Esophagus muscularis mucosa (tissue), 2 donors: ENCODE measurements around the gene NAV2.

Experiments used
- EP300 ChIP-seq: sonication (generic); formaldehyde crosslinking; IDR thresholded peaks from one replicate; pipeline ENCODE4 v1.6.1; 2017; ENCODE audit warnings: antibody characterized with exemption
- POLR2A ChIP-seq: fragments of 450-650 bp; IDR thresholded peaks from one replicate; pipeline ENCODE4 v1.6.1; 2017; ENCODE audit warnings: antibody characterized with exemption, moderate library complexity, mild to moderate bottlenecking, low read depth

DNA sequence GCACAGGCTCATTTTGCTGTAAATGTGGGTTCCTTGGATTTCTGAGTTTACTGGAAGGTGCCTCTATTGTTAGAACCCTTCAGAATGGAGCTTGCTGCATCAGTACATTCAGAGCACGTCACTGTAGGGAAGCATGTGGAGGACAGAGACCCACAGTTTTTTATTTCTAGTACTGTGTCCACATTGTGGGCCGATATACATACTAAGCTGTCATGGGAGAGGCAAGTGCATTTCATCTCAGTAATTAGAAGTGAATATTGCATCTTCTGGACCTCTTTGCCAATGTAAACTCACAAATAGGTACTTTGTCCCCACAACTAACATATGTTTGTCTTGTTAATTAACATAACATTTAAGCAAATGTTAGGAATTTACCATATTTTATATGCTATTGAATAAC, 139.7 kb downstream of the NAV2 start:
- no peak for TF ChIP-seq POLR2A
- TF ChIP-seq EP300 = no peak
